ENCODE results near the gene MAPK4.

The MAPK4 gene

DNA sequence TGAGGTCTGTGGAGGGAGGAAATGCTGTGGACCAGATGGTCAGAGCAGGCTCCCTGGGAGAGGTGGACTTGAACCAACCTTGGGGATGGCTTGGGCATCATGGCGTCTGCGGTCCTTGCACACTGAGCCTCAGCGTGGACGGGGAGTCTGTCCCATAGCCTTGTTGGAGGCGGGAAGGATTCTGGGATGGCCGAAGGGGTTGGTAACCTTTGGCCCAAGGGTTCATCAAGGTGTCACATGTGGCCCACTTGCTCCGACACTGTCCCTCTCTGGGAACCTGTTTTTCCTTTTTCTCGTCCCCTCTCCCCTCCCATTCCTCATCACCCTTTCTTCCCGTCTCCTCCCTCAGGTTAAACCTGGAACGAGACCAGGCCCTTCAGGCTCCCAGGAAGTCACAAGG is 66.4 kb downstream of the MAPK4 start:
- no peak for DNase-seq

DNA sequence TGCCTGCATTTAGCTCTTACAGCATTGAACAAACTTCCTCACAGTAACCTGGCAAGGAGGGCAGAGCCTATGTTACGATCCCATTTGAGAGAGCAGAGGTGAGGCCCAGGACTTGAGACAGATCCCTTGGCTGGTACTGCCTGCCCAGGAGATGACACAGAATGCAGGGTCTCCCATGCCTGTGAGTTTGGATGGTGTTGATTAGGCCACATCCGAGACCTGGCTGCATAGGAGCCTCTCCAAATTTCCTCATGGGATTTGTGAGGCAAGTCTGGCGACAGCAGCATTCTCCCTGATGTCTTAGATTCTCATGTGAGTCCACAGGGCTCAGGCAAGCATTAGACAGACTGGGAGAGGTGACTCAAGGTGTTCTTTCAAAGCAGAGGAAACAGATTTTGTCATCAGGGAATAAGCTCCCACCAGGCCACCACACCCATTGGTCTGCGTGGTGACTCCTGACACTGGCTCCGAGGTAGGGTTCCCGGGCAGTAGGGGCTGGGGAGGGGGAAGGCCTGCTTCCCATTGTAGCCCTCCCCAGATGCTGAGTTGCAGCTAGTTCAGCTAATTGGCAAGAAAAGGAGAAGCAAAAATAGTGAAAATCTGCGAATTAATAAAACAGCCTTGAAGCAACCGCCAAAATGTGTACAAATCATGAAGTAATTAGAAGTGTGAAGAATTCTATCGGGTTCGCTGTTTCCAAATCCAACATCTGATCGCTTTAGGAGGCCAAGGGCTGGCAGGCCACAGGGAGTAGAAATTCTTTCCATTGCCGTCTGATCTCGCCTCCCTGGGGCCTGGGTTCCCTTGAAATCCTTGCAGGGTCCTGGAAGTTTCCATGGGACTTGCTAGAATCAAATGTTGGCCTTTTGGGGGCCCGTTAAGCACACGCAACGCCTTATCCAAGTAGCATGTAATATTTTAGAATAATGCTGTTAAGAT is 68.0 kb downstream of the MAPK4 start:
- no peak for DNase-seq

DNA sequence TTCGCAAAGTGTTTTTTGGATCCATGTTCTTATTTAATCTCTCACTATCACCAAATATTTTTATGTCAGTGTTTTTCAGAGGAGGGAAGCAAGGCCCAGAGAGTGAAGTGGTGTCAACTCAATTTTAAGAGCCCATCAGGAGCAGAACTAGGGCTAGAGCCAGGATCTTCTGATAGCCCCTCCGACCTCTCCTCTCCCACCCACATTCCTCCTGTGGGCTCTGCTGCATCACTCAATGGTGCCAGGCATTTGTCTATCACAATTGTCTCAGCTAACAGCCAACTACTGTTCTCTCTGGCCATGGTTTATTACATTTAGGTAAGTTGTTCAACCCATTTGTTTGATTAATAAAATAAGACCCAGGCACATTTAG is 68.6 kb downstream of the MAPK4 start:
- DNase-seq, result no peak

DNA sequence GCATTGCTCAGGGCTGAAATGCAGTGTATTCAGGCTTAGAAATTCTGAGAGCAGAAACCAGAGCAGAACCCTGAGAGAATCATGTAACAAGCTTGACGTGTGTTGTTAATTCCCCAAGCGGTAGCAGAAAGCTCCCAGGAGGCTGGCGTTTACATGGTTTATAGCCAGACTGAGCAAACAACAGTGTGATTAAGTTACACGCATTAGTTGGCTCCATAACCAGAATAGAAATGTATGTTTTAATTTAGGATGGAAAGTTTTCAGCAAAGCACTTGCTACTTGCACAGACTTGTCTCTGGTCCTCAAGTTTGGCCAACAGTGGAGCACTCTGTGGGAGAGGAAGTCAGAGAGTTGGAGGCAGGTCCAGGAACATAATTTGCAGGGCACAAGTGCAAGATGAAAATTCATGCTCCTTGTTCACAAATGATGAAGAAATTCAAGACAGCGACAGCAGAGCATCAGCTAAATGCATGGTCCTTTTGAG is 69.3 kb downstream of the MAPK4 start:
- no peak for DNase-seq

DNA sequence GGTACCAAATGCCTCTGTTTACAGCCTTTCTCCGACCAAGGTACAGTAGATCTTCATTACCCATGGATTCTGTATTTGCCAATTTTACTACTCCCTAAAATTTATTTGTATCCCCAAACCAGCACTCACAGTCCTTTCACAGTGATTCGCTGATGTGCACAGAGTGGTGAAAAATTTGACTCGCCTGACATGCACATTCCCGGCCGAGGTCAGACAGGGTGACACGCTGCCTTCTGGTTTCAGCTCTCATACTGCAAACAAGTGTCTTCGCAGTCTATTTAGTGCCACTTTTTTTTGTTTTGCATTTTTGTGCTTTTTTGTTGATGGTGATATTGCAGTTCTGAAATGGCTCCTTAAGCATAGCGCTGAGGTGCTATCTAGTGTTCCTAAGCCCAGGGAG is 71.0 kb downstream of the MAPK4 start:
- DNase-seq, result no peak

DNA sequence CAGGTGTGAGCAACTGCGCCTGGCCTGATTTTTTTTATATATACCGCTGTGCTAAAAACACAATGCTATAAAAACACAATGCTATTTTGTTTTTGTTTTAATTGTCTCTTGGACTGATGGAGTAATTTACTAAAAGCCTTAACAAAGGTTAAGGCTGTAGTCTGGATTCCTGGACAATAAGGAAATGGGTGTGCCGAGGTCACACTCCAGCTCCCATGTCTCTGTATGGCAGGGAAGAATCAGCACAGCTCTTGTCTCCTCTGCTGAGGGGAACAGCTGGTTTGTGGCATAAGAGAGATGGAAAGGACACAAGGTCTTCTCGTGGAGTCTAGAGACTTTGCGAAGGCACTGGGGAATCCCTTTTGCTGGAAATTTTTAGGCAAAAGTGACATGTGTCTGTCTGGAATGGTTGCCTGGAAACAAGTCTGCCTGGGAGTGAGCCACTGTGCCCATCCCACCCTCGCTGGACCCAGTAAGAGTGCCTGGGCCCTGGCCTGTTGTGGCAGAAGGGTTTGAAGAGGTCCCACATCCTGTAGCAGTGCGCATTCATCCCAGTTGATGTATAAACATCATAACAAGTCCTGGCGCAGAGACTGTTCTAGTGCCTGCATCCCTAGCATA is 73.1 kb downstream of the MAPK4 start:
- DNase-seq, result no peak

DNA sequence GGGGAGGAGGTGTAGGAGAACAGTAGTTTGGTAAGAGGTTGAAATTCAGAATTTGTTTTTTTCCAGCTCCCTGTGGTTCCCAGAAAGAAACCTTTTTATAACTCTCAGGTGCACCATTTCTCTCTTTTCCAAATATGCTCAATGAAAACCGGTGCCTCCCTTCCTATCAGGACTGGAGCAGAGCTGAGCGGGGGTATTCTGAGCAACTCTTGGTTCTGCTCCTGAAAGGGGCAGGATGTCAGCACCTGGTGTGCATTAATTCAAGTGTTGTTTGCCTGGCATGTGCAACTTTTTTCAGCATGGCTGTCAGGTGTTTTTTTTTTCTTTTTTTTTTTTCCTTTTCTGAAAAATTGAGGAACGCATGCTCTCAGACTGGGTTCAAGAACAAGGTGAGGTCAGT is 74.1 kb downstream of the MAPK4 start:
- no peak for DNase-seq

DNA sequence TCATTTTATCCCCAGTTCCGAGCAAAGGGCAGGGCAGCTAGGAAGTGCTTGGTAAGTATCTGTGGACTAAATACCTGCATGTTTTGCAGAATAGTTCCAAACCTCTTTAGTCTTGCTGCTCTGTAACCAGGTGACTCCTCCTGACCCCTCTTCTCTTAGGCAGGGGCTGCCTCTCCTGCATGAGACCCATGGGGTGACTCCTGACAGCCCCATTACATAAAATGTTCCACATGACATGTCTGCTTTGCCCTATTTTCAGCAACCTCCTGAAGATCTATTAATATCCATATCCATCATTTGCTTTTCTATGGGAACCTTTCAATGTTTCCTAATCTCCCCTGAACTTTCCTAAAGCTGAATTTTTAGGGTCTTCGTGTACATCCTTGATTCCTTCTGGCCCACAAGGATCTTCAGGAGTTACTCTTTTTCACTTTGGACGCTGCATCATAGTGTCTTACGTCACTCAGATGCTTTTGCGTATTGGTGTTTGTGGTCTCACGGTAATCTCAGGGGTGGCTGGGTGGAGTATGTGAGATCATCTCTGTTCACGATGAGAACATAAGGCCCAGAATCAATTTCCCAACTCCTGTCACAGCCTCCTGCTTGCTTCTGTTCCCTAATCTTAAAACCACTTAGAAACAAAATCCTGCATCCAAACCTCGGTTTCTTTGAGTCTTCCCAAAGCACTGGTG is 76.6 kb downstream of the MAPK4 start:
- DNase-seq, result no peak

DNA sequence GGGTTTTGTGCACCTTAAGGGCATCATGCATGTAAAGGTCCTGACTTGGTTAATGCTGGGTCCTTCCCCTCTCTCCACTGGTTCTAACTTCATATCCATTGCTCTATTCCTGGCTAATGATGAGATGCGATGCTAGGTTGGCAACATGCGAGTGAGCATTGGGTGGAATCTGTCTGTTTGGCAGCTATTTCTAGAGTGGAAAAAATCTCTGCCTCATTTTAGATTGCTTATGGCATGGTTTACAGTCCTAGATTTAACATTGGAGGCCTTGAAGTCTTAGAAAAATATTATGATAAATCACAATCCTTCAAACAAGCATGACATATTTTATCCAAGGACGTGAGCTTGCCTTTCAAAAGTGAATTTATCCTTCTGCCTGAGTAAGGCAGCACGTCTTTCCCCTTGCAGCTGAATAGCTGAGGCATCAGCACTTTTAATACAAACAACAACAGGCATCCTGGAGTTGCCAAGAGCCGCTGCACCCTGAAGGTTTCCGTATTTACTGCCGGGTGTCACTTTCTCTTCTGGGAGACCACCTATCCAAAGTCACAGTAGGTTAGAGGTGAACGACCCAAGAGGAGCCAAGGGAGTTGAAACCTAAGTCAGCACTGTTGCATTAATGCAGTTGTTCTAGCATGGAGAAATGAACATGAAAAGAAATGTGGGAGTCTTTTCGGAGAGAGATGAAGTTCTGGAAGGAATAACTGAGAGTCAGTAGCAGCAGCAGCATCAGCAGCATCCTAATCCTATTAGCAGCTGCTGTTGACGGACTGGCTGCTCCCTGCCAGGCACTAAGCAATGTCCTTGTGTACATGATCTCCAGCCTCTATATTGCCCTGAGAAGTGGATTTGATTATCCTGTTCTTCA is 78.4 kb downstream of the MAPK4 start:
- no peak for DNase-seq

DNA sequence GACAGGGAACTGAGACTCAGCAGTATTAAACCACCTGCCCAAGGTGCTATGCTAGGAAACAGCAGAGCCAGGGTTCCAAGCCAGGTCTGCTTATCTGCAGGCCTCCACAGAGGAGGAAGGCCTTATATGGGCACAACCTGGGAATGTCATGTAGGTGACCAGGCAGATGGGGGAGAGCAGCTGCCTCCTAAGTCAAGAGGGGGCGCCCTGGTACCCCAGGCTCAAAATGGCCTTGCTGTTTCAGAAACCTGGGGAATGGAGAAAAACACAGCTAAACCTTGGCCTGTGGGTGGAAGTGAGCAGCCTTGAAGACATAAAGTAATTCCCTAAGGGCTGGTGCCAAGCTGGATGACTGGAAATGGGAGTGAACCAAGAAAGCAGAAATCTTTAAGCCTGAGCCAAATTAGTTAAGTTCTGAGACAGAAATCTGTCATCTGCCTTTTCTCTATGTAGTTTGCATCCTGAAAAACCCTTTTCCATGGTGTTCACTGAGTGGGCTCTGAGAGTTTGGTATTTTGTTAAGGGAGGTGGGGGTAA is 79.1 kb downstream of the MAPK4 start:
- no peak for DNase-seq

DNA sequence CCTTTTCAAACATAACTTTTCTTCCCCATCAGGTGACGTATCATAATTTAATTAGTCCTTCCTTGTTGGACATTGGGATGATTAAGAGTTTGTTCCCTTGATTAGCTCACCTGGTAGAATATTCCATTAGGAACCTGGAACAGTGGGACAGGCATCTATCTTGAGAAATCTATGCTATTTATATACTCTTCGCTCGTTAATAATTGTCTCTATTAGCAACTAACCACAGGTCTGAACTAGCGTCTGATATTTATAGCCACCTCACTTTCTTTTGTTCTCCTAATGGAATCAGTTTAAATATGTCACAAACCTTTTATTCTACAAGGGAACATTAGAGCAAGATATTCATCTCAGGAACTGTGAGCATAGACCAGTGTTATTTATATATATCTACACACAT is 79.8 kb downstream of the MAPK4 start:
- DNase-seq, result no peak

DNA sequence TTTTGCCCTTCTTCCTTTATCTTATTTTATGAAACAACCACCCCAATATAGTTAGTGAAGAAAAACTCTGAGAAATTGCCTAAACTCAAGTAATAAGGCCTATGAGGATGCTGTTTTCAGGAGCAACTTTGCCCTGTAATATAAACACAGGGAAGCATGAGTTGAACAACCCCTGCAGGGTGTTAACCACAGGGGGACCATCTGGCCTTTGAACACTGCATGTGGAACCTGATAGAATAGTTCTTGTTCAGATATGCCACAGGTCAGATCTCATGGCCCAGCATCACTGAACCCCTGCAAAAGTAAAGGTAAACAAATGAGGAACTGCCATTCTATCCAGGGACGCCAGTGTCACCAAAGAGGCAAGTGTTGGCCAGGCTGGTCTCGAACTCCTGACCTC is 82.6 kb downstream of the MAPK4 start:
- DNase-seq, result no peak

DNA sequence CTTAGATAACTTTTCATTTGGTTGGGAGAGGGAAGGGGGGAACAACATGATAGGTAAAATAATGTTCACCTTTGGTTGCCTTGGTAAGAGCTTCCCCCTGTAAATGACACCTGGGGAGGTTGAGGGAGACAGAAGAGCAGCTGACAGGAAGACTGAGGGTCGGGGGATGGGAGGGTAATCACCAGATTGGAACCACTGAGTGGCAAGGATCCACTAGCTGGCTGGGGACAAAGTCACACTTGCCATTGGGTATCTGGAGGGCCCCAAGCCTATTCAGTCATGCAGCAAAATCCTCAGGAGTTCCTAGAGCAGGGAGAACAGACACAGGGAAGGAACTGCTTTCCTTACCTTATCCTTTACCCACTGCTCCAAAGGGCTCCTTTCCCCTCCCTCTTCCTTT is 84.3 kb downstream of the MAPK4 start:
- no peak for DNase-seq

DNA sequence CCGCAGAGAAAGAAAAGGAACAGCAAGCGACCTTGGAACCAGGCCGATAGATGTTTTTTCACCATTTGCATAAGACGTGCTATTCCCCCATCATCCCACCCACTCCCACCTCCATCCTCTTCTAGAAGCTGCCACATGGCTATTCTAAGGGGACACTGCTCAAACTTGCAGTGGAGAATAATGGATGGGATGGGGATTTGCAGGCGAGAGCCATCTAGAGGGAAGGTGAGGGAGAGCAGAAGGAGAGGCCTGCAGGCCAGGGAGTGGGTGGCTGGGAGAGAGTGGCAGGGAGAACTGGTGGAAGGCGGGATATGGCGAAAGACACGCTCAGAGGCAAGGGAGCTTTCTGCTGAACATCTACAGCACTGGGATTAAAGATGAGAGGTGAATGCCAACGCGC is 84.9 kb downstream of the MAPK4 start:
- no peak for DNase-seq

DNA sequence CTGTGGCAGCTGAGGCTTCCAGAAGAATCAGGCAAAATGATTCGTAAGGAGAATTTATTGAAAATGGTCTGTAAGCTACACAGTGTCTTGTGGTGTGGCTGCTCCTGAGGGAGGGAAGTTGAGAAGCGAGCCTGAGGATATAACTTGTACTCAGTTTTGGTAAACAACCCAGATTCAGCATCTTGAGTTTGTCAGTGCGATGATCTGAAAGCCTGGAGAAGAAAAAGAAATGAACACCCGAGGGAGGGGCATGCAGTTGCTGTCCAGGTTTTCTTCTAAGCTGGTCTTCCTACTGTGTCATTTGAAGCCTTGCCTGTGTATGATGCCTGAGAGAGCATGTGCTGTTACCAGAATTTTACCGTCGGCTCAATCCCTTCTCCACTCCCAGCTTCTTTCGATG is 87.3 kb downstream of the MAPK4 start:
- no peak for DNase-seq

DNA sequence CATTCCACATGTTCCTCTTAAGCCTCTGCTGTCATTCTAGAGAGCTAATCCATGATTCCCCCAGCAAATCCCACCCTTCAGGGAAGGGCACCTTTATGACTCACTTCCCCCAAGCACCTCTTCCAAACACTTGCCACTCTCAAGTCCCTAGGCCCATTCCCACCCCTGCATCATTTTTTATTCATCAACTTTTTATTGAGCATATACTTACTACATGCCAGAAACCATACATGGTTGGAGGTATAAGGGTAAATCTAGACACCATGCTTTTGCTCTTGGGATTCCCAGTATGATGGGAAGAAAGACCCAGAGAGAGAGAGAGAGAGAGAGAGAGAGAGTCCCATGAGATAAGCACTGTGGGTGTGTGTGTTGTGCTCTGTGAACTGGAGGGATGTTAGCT is 87.9 kb downstream of the MAPK4 start:
- DNase-seq, result no peak

DNA sequence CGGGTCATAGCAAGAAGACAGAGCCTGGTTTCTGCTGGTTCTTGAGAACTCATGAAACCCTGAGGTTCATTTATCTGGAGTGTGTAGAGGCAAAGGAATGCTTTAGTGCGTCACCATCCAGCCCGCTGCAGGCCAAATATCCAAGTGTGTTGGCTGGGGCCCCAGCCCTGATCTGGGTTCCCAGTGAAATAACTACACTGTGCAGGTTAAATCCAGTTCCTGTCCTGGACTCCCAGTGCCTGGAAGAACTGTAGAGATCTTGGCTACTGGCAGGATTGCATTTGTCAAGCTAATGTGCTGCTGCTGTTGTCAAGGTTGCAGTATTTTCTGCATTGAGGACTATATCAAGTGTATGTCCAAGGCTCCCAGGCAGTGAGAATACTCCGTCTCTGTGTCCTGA is 89.9 kb downstream of the MAPK4 start:
- no peak for DNase-seq

DNA sequence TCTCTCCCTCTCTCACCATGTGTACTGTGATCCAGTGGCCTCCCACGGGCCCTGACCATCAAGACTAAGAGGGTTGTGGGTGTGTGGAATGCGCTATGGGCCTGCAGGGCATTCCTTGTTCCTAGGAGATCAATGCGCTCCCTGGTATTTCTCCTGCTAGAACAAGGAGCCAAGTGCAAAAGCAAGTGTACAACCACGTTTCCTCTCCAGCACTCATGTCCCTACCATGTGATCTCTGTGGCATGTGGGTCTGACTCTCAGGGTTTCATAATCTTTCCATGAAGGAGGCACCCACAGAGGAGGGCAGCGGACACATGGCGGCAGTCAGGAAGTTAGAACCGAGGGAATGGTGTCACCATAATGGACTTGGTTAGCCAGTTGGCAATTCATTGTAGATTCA is 91.4 kb downstream of the MAPK4 start:
- no peak for DNase-seq

DNA sequence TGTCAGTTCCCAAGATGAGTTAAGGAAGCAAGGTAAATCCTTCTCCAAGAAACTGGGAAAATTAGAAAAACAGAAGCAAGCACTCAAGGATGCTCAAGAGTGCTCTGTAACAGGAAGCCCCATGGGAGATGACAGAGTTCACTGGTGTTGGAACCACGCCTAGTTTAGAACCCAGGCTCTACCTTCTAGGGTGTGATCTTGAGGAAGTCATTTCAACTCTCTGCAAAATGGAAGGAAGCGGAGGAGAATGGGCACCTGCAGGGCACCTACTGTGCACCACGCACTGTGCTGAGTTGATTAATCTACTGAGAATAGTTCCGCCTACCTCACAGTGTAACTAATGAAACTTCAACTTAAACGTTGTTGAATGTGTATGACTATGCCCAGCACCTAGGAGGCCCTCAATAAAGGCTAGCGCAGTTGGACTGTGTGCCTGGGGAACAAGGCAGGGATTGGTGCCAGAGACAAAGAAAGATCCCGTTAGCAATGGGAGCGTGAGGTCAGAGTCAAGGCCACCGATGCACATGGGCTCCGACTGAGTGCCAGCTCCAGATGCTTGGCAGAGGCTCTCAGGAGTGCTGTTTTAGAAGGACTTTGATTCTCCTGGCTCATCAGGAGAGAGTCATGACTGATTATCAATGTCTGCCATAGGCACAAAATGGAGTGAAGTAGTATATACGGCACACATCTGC is 93.7 kb downstream of the MAPK4 start:
- DNase-seq, result no peak

DNA sequence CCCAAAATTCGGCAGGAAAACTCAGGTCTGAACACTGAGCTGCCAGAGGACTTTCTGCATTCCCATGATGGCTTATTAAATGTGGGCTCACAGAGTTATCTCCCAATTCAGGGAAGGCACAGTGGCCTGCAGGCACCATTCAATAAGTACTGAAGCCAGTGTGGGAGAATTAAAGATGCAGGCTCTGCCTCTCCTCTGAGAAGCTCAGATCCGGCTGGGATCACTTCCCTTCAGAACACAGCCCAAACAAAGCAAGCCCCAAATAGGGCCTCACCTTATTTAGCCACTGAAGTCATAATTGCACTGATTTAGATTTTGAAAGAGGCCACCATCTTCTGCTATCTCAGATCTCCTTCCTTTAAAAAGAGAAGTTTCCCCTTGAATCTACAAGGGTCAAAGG is 94.3 kb downstream of the MAPK4 start:
- DNase-seq, result no peak

DNA sequence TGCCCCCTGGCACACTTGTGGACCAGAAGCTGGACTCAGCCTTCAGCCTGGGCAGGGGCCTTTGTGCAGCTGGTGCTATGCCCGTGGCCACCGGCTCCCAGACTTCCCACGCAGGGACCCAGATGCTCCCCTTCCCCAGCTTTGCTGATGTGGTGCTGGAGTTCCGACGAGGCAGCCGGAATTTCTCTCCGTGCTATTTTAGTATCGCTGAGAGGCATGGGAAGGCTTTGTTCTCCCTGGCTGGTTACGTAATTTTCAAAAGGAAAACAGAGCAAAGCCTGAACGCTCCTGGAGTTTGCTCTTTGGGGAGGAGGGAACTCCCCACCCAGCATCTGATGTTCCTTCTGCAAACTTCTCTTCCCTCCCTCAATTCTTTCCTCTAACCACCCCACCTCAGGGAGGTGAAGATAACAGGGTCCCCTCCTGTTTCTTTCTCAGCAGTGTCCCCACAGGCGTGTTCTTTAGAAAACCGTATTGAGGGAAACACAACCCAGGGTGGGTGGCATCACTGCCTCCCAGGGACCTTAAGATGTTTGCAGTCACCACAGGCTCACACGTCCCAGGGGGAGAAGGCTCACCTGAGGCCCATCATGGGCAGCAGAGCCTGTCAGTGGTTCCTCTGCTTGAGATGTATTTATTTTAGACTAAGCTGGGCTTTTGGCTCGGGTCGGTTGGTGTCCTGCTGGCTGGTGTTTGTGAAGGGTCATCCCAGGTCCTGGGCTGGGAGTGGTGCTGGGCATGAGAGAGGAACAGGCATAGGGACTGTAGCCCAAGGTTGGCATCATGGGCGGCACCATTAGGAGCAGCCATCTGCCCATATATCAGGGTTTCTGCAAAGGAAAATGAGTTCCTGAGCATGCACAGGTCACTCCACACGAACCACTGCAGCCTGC is 95.0 kb downstream of the MAPK4 start:
- DNase-seq, result no peak

All from T-helper 9 cell (primary cell).